Panc1 (cell line): ENCODE measurements around the gene FHIT.

Source experiments
- CTCF ChIP-seq: fragments of 450-650 bp; IDR thresholded peaks from 2 replicates; pipeline ENCODE4 v1.5.1; 2017; ENCODE audit warnings: mild to moderate bottlenecking
- SIN3A ChIP-seq: IDR thresholded peaks from 2 replicates; pipeline ENCODE4 v1.6.1; 2012; ENCODE audit warnings: low read depth, mild to moderate bottlenecking, low read length, moderate library complexity, borderline replicate concordance; ENCODE audit not compliant: insufficient read depth
- TCF7L2 ChIP-seq: IDR thresholded peaks from 2 replicates; pipeline ENCODE4 v1.6.1; 2011; ENCODE audit warnings: mild to moderate bottlenecking, low read depth, low read length, inconsistent platforms
- TF ChIP-seq, protein P1 (sequence below), 2 experiments: IDR thresholded peaks; 2 replicates each; pipeline ENCODE4 v1.6.1; 2011 to 2012; ENCODE audit warnings: low read depth in 2 of 2, control low read depth in 1 of 2, low read length in 1 of 2, mild to moderate bottlenecking in 1 of 2, moderate library complexity in 1 of 2; ENCODE audit not compliant: insufficient read depth in 1 of 2

- TF ChIP-seq CTCF (no peak), SIN3A (no peak), TCF7L2 (no peak)
- TF ChIP-seq, protein P1, sequence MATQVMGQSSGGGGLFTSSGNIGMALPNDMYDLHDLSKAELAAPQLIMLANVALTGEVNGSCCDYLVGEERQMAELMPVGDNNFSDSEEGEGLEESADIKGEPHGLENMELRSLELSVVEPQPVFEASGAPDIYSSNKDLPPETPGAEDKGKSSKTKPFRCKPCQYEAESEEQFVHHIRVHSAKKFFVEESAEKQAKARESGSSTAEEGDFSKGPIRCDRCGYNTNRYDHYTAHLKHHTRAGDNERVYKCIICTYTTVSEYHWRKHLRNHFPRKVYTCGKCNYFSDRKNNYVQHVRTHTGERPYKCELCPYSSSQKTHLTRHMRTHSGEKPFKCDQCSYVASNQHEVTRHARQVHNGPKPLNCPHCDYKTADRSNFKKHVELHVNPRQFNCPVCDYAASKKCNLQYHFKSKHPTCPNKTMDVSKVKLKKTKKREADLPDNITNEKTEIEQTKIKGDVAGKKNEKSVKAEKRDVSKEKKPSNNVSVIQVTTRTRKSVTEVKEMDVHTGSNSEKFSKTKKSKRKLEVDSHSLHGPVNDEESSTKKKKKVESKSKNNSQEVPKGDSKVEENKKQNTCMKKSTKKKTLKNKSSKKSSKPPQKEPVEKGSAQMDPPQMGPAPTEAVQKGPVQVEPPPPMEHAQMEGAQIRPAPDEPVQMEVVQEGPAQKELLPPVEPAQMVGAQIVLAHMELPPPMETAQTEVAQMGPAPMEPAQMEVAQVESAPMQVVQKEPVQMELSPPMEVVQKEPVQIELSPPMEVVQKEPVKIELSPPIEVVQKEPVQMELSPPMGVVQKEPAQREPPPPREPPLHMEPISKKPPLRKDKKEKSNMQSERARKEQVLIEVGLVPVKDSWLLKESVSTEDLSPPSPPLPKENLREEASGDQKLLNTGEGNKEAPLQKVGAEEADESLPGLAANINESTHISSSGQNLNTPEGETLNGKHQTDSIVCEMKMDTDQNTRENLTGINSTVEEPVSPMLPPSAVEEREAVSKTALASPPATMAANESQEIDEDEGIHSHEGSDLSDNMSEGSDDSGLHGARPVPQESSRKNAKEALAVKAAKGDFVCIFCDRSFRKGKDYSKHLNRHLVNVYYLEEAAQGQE (IDR thresholded peaks at IDR 0.05; ENCODE audit: insufficient read depth in 1 of 2, low read depth in 2 of 2, low read length in 1 of 2) = no peak
Measured at GRCh38 chr3:59919586-59919985, 1331.7 kb downstream of the FHIT start.
